Fibroblast of villous mesenchyme (primary cell): ENCODE data around the gene SUN3. TPM values are rescaled to one million over a fixed set of nuclear protein-coding genes. Genes with fewer than 3 reads are reported as not detected.

ENCODE experiments used
- DNase-seq: peaks from one replicate; pipeline ENCODE4 v3.0.0-alpha.2; 2010; ENCODE audit warnings: low read depth
- H3K4me3 ChIP-seq: 2 replicates; pipeline ENCODE4 v1.5.1; 2011; ENCODE audit warnings: low read depth, mild to moderate bottlenecking, low read length
- CTCF ChIP-seq: IDR thresholded peaks from 2 replicates; pipeline ENCODE4 v1.5.1; 2012; ENCODE audit warnings: low read depth, mild to moderate bottlenecking, low read length; ENCODE audit not compliant: insufficient read depth
- total RNA-seq: library from RNA; depleted of rRNA; stranded (reverse); fragments of >200 nt; gene quantifications from 2 replicates; pipeline ENCODE4 v1.2.3, GENCODE V29; 2012

Gene SUN3
- total RNA-seq = not detected in 2 replicates

- no peak within 1 kb of the TSS for H3K4me3 ChIP-seq
- no peak for DNase-seq
- TF ChIP-seq CTCF = no peak
These were observed at the start of gene SUN3 for GRCh38 chr7:48028938-48029337. SUN3 (minus strand) TSS chr7:48029107; CDS start chr7:48028938, 169 bp downstream.

GRCh38 chr7:48078470-48078869, 49.6 kb upstream of the SUN3 start:
- DNase-seq = peak; percentile 11
- TF ChIP-seq CTCF = no peak
- H3K4me3 ChIP-seq = no peak overlapping the region

GRCh38 chr7:48077423-48077822, 48.5 kb upstream of the SUN3 start:
- no peak overlapping the region for H3K4me3 ChIP-seq
- DNase-seq = no peak
- TF ChIP-seq CTCF = no peak

GRCh38 chr7:48074204-48074654, 45.3 kb upstream of the SUN3 start:
- no peak overlapping the region for H3K4me3 ChIP-seq
- TF ChIP-seq CTCF = no peak
- DNase-seq = peak; percentile 48

- H3K4me3 ChIP-seq = no peak overlapping the region
- DNase-seq = no peak
- no peak for TF ChIP-seq CTCF
These were observed 38.6 kb upstream of the SUN3 start for GRCh38 chr7:48067475-48067874.

- no peak for DNase-seq
- no peak overlapping the region for H3K4me3 ChIP-seq
- no peak for TF ChIP-seq CTCF
These were observed 35.1 kb upstream of the SUN3 start for GRCh38 chr7:48063985-48064384.

GRCh38 chr7:48059706-48060105, 30.8 kb upstream of the SUN3 start:
- no peak overlapping the region for H3K4me3 ChIP-seq
- DNase-seq = no peak
- no peak for TF ChIP-seq CTCF
